ENCODE results near the gene ADCY9. TPM values are rescaled to one million over a fixed set of nuclear protein-coding genes. Genes with fewer than 3 reads are reported as not detected.
"Not testable (repeated sequence)": the region's sequence is repeated elsewhere in the genome, so short reads cannot be mapped to it uniquely, and the experiment has no call there.

Gene ADCY9
- total RNA-seq, 2 donors from 2014 or later = 7.2 to 58.3 TPM

DNA sequence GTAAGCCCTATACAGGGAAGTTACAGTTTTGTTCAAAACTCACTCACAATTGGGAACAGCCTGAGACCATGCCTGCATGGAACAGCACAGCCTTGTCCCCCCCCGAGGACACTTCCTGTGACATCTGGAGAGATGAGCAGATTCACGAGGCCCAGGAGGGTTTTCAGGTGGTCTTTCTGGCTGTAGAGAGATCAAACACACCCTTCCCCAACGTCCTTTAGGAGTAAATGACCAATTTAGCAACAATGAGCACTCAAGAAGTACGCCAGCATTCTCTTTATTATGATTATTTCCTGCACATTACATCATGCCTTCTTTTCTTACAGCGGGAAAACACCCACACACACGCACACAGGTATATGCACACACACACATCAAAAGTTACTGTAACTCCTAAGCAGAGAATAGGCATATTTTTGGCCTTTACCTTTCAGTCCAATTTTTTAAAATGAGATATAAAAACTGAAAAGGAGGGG is 39.0 kb downstream of the ADCY9 start:
- TF ChIP-seq, protein P1, sequence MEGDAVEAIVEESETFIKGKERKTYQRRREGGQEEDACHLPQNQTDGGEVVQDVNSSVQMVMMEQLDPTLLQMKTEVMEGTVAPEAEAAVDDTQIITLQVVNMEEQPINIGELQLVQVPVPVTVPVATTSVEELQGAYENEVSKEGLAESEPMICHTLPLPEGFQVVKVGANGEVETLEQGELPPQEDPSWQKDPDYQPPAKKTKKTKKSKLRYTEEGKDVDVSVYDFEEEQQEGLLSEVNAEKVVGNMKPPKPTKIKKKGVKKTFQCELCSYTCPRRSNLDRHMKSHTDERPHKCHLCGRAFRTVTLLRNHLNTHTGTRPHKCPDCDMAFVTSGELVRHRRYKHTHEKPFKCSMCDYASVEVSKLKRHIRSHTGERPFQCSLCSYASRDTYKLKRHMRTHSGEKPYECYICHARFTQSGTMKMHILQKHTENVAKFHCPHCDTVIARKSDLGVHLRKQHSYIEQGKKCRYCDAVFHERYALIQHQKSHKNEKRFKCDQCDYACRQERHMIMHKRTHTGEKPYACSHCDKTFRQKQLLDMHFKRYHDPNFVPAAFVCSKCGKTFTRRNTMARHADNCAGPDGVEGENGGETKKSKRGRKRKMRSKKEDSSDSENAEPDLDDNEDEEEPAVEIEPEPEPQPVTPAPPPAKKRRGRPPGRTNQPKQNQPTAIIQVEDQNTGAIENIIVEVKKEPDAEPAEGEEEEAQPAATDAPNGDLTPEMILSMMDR (IDR thresholded peaks at IDR 0.05) = no peak
- no peak for TF ChIP-seq POLR2AphosphoS5 (IDR thresholded peaks at IDR 0.05)
- TF ChIP-seq POLR2A (IDR thresholded peaks at IDR 0.05) = no peak
- no peaks in the 10 kb centered on the region for H3K27me3 ChIP-seq (replicated peaks; ENCODE audit: insufficient read depth)
- intact Hi-C loops (cut with DNase I) = no loop called here

DNA sequence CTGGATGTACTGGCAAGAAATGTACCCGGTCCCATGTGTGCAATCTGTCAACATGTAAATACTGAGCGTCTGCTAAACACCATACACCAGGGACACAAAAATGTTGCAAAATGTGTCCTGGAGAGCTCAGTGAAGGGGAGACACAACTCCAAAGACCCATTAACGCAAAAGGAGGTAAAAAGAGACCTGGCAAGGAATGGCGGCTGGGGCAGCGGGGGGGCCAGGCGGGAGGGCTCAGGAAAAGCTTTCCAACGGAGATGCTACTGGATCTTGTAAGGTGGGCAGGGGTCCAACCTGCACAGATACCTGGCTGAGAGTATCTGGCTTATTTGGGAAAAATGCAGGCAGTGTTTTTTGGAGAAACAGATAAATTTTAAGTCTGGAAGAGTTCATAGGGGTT is 40.7 kb downstream of the ADCY9 start:
- no peaks in the 10 kb centered on the region for H3K36me3 ChIP-seq
- H3K27ac ChIP-seq = no peak overlapping the region
- H3K9me3 ChIP-seq = no peaks in the 10 kb centered on the region
- H3K27me3 ChIP-seq (replicated peaks; ENCODE audit: insufficient read depth) = no peaks in the 10 kb centered on the region
- TF ChIP-seq POLR2AphosphoS5 (IDR thresholded peaks at IDR 0.05) (no peak), POLR2A (IDR thresholded peaks at IDR 0.05) (no peak)
- TF ChIP-seq, protein P1 (IDR thresholded peaks at IDR 0.05) = no peak
- no peak for DNase-seq (ENCODE audit: low spot score)
- intact Hi-C loops (cut with DNase I) = no loop called here
- 90% methylated on average over 7 of the region's 7 CpGs for WGBS
- H3K4me1 ChIP-seq (replicated peaks) = no peaks in the 10 kb centered on the region
- H3K4me3 ChIP-seq = no peak overlapping the region

More for the DNA sequence above, 39.0 kb downstream of the ADCY9 start:
- H3K27ac ChIP-seq = no peak overlapping the region
- no peaks in the 10 kb centered on the region for H3K9me3 ChIP-seq
- DNase-seq (ENCODE audit: low spot score) = no peak
- 78% methylated on average over 6 of the region's 6 CpGs for WGBS
- H3K4me3 ChIP-seq = no peak overlapping the region
- H3K4me1 ChIP-seq (replicated peaks) = no peaks in the 10 kb centered on the region
- H3K36me3 ChIP-seq = no peaks in the 10 kb centered on the region

DNA sequence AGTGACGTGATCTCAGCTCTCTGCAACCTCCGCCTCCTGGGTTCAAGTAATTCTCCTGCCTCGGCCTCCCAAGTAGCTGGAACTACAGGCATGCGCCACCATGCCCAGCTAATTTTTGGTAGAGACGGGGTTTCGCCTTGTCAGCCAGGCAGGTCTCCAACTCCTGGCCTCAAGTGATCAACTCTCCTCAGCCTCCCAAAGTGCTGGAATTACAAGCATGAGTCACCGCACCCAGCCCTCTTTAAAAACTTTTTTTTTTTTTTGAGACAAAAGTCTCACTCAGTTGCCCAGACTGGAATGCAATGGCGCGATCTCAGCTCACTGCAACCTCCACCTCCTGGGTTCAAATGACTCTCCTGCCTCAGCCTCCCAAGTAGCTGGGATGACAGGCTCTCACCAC is 43.1 kb downstream of the ADCY9 start:
- H3K36me3 ChIP-seq; H3K27ac ChIP-seq; H3K4me1 ChIP-seq (replicated peaks); H3K27me3 ChIP-seq (replicated peaks; ENCODE audit: insufficient read depth); DNase-seq (ENCODE audit: low spot score); H3K9me3 ChIP-seq; H3K4me3 ChIP-seq; intact Hi-C loops (cut with DNase I): not testable (repeated sequence)
- WGBS = 93% methylated on average over 9 of the region's 9 CpGs

DNA sequence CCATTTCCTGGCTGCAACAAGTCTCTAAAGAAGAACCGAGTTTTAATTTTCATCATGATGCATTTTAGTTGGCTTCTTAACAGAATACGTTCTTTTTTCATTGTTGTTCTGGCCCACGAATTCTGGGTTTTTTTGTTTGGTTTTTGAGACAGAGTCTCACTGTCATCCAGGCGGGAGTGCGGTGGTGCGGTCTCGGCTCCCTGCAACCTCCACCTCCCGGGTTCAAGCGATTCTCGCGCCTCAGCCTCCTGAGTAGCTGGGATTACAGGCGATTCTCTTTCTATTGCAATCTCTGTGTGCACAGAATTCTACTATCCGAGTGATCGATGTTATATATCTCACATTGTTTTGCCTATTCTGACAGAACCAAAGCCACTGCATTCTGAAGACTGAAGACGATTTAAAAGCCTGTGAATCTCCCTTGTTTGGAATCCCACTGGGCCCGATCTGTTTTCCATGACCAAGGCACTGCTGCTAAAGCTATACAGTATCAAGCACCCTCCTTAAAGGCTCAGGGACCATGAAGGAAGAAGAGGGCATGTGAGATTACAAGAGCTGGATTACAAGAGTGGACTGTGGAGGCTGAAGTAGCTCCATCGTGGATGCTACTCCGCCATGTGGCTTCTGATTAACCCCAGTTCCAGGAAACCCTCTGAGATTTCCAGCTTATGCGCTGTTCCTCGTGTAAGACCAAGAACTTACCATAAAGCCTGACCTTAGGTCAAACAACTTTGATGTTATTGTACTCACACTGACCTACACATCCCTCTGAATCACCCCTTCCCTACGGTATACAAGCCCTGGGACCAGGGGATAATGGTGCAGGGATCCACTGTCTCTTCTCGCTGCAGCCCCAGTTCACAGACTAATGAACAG is 44.3 kb downstream of the ADCY9 start:
- H3K27me3 ChIP-seq (replicated peaks; ENCODE audit: insufficient read depth) = no peaks in the 10 kb centered on the region
- 93% methylated on average over 22 of the region's 22 CpGs for WGBS
- no peak overlapping the region for H3K4me3 ChIP-seq
- H3K4me1 ChIP-seq (replicated peaks) = no peaks in the 10 kb centered on the region
- intact Hi-C loops (cut with DNase I) = no loop called here
- H3K36me3 ChIP-seq = no peaks in the 10 kb centered on the region
- no peak for DNase-seq (ENCODE audit: low spot score)
- H3K9me3 ChIP-seq = no peaks in the 10 kb centered on the region
- TF ChIP-seq POLR2AphosphoS5 (IDR thresholded peaks at IDR 0.05) (no peak), POLR2A (IDR thresholded peaks at IDR 0.05) (no peak)
- TF ChIP-seq, protein P1 (IDR thresholded peaks at IDR 0.05) = no peak
- H3K27ac ChIP-seq = no peak overlapping the region

DNA sequence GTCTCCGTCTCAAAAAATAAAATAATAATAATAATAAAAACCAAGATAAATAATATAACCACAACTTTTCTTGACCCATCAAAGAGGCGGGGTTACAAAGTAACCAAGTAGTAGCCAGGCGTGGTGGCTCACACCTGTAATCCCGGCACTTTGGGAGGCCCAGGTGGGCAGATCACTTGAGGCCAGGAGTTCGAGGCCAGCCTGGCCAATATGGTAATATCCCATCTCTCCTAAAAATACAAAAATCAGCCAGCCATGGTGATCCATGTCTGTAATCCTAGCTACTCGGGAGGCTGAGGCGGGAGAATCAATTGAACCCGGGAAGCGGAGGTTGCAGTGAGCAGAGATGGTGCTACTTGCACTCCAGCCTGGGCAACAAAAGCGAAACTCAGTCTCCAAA is 45.3 kb downstream of the ADCY9 start:
- intact Hi-C loops (cut with DNase I) = no loop called here
- no peaks in the 10 kb centered on the region for H3K4me1 ChIP-seq (replicated peaks)
- H3K27ac ChIP-seq = no peak overlapping the region
- H3K9me3 ChIP-seq = no peaks in the 10 kb centered on the region
- H3K4me3 ChIP-seq = no peak overlapping the region
- TF ChIP-seq POLR2A (IDR thresholded peaks at IDR 0.05) = no peak
- TF ChIP-seq, protein P1 (IDR thresholded peaks at IDR 0.05) = no peak
- TF ChIP-seq POLR2AphosphoS5 (IDR thresholded peaks at IDR 0.05) = no peak
- DNase-seq (ENCODE audit: low spot score) = no peak
- no peaks in the 10 kb centered on the region for H3K27me3 ChIP-seq (replicated peaks; ENCODE audit: insufficient read depth)
- no peaks in the 10 kb centered on the region for H3K36me3 ChIP-seq
- WGBS = 96% methylated on average over 10 of the region's 10 CpGs
